SK-N-SH treated with all-trans-retinoic acid at 6 μM for 48 hours (cell line): ENCODE data around the gene PTEN.

Source experiments
- ARNTL ChIP-seq: fragments of 450-650 bp; formaldehyde crosslinking; IDR thresholded peaks from 2 replicates; pipeline ENCODE4 v1.5.0; 2020; ENCODE audit warnings: low read depth, mild to moderate bottlenecking, moderate library complexity, borderline replicate concordance
- CSDC2 ChIP-seq: fragments of 250-450 bp; sonication (Bioruptor Pico); IDR thresholded peaks from 2 replicates; pipeline ENCODE4 v1.5.0; 2020; ENCODE audit warnings: mild to moderate bottlenecking, moderate library complexity
- ESRRG ChIP-seq: fragments of 250-450 bp; sonication (Bioruptor Pico); IDR thresholded peaks from 2 replicates; pipeline ENCODE4 v1.6.1; 2021; ENCODE audit warnings: mild to moderate bottlenecking
- OSR1 ChIP-seq: fragments of 250-450 bp; sonication (Bioruptor Pico); IDR thresholded peaks from 2 replicates; pipeline ENCODE4 v1.8.0; 2022; ENCODE audit warnings: moderate library complexity, mild to moderate bottlenecking, inconsistent platforms
- RARB ChIP-seq: fragments of 250-450 bp; sonication (Bioruptor Pico); IDR thresholded peaks from 2 replicates; pipeline ENCODE4 v1.8.0; 2021; ENCODE audit warnings: mild to moderate bottlenecking, moderate library complexity
- ZFP3 ChIP-seq: fragments of 250-450 bp; sonication (Bioruptor Pico); IDR thresholded peaks from 2 replicates; pipeline ENCODE4 v1.5.0; 2020; ENCODE audit warnings: mild to moderate bottlenecking, moderate library complexity
- ZFP30 ChIP-seq: fragments of 450-650 bp; formaldehyde crosslinking; IDR thresholded peaks from 2 replicates; pipeline ENCODE4 v1.5.0; 2022; ENCODE audit warnings: mild to moderate bottlenecking, moderate library complexity

DNA sequence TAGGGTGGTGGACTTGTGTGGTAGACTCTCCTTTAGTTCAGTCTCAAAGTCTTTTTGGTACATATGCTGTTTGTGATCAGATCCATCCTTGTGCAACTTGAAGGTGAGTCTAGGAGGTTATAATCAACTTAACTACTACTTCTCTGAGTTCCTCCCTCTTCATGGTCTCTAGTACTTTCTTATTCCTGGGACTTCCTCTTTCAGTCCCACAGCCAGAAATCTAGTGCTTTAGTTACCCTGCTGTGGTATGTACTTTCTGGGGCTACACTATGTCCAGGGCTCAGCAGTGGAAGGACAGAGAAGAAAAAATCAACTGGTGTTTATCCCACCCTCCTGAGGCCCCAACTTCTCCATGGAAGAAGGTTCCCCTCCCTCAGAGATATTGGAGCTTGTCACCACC lies 26.0 kb upstream of the PTEN start:
- TF ChIP-seq CSDC2 (no peak), ZFP30 (CRISPR knock-in tag) (no peak), RARB (no peak), ESRRG (CRISPR knock-in tag) (no peak), OSR1 (CRISPR knock-in tag) (no peak), ZFP3 (no peak), ARNTL (CRISPR knock-in tag) (no peak)
